ENCODE measurements around the gene CHMP5.

DNA sequence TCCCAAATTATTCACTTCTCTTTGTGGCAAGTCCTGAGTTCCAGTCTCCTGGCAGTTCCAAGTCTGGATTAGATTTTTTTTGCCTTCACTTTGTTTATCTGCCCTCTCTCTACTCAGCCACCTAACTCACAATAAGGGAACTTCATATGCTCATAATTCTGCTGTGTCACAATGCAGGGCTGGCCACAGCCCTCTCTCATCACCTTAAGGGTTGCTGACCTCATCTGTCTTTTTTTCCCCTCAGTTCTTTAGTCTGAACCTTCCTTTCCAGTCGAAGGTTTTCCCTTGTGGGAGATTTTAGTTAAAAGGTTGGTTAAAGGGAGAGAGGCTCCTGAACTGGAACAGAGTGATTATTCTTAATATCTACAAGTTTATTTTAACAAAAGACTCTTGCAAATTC lies 4.5 kb upstream of the CHMP5 start:
- TF ChIP-seq, protein P1, sequence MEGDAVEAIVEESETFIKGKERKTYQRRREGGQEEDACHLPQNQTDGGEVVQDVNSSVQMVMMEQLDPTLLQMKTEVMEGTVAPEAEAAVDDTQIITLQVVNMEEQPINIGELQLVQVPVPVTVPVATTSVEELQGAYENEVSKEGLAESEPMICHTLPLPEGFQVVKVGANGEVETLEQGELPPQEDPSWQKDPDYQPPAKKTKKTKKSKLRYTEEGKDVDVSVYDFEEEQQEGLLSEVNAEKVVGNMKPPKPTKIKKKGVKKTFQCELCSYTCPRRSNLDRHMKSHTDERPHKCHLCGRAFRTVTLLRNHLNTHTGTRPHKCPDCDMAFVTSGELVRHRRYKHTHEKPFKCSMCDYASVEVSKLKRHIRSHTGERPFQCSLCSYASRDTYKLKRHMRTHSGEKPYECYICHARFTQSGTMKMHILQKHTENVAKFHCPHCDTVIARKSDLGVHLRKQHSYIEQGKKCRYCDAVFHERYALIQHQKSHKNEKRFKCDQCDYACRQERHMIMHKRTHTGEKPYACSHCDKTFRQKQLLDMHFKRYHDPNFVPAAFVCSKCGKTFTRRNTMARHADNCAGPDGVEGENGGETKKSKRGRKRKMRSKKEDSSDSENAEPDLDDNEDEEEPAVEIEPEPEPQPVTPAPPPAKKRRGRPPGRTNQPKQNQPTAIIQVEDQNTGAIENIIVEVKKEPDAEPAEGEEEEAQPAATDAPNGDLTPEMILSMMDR (conservative IDR thresholded peaks at IDR 0.05; ENCODE audit: low read length), result no peak
- no peak for TF ChIP-seq EZH2phosphoT487 (IDR thresholded peaks at IDR 0.05; ENCODE audit: borderline replicate concordance, low read depth, low read length)
